ENCODE data around the gene CLUH.

DNA sequence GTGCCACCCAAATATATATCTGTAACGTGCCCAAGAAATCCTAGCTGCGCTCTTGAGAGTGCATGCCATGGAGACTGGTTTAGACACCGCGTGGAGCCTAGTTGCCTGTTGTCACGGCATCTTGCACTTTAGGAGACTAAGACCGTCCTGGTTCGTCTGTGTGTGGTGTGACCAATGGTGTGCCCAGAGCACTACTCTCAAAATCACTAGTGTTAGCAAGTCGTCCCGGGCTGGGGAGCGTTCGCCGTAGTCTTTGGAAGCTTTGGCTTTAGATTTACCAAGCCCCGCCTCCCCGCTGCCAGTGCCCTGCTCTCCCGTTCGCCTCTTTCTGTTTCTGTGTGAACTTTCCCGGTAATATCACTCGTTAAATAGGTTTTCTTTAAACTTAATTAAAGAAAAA lies 27.0 kb downstream of the CLUH start:
- TF ChIP-seq, protein P1, sequence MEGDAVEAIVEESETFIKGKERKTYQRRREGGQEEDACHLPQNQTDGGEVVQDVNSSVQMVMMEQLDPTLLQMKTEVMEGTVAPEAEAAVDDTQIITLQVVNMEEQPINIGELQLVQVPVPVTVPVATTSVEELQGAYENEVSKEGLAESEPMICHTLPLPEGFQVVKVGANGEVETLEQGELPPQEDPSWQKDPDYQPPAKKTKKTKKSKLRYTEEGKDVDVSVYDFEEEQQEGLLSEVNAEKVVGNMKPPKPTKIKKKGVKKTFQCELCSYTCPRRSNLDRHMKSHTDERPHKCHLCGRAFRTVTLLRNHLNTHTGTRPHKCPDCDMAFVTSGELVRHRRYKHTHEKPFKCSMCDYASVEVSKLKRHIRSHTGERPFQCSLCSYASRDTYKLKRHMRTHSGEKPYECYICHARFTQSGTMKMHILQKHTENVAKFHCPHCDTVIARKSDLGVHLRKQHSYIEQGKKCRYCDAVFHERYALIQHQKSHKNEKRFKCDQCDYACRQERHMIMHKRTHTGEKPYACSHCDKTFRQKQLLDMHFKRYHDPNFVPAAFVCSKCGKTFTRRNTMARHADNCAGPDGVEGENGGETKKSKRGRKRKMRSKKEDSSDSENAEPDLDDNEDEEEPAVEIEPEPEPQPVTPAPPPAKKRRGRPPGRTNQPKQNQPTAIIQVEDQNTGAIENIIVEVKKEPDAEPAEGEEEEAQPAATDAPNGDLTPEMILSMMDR (IDR thresholded peaks at IDR 0.05 in 8 of 11, conservative IDR thresholded peaks at IDR 0.05 in 3 of 11), result no peak
- peak in 1 of 3 donors; percentile 21 for TF ChIP-seq POLR2AphosphoS5 (IDR thresholded peaks at IDR 0.05)
